Panc1 (cell line): ENCODE results near the gene RSAD1. TPM values are rescaled to one million over a fixed set of nuclear protein-coding genes. Genes with fewer than 3 reads are reported as not detected.

Experiments
- ATAC-seq: fragments of 200-7000 bp; cut with Tn5 transposase; 2 replicates; pipeline ENCODE4 v1.9.1; 2020; ENCODE audit warnings: mild to moderate bottlenecking, moderate library complexity
- BruUV-seq: library from RNA; stranded (reverse); fragments of 400-500 nt; replicated peaks from 2 replicates; lab custom pipeline; 2021; lab: Mats Ljungman, UMichigan
- CTCF ChIA-PET: fragments of 300-600 bp; sonication (Branson Sonifier 250); formaldehyde crosslinking; loops from one replicate; lab custom pipeline; 2022; ENCODE audit warnings: antibody characterized with exemption; lab: Charles Lee
- POLR2A ChIA-PET: fragments of 300-600 bp; sonication (Branson Sonifier 250); formaldehyde crosslinking; loops from one replicate; lab custom pipeline; 2022; ENCODE audit warnings: antibody characterized with exemption; lab: Charles Lee
- DNase-seq: peaks from one replicate; pipeline ENCODE4 v3.0.0-alpha.2; 2010; ENCODE audit warnings: low read depth, low spot score
- H3K27ac ChIP-seq: 2 replicates; pipeline ENCODE4 v1.5.1; 2011; ENCODE audit warnings: mild to moderate bottlenecking, low read length, inconsistent platforms
- H3K27me3 ChIP-seq: fragments of 200-500 bp; sonication (Bioruptor generic); 2 replicates; pipeline ENCODE4 v1.6.0; 2014; ENCODE audit warnings: low read length, inconsistent platforms; ENCODE audit not compliant: control insufficient read depth, insufficient read depth
- H3K36me3 ChIP-seq: fragments of 200-500 bp; sonication (Bioruptor generic); 2 replicates; pipeline ENCODE4 v1.5.1; 2014; ENCODE audit warnings: inconsistent platforms, mild to moderate bottlenecking, low read length, moderate library complexity; ENCODE audit not compliant: control insufficient read depth, insufficient read depth
- H3K4me1 ChIP-seq: 2 replicates; pipeline ENCODE4 v1.5.1; 2011; ENCODE audit warnings: inconsistent platforms, mild to moderate bottlenecking, low read length, moderate library complexity; ENCODE audit not compliant: control insufficient read depth, insufficient read depth
- H3K4me3 ChIP-seq, 2 experiments: 2 replicates each; pipeline ENCODE4 v1.5.1; 2011 to 2012; ENCODE audit warnings: low read depth in 2 of 2, low read length in 2 of 2, mild to moderate bottlenecking in 2 of 2, inconsistent platforms in 1 of 2, moderate library complexity in 1 of 2
- H3K9me3 ChIP-seq: fragments of 200-500 bp; sonication (Bioruptor generic); 2 replicates; pipeline ENCODE4 v1.5.1; 2014; ENCODE audit warnings: low read depth, mild to moderate bottlenecking, inconsistent platforms, low read length, moderate library complexity; ENCODE audit not compliant: control insufficient read depth, insufficient read depth
- POLR2AphosphoS5 ChIP-seq: IDR thresholded peaks from 2 replicates; pipeline ENCODE4 v1.6.1; 2012; ENCODE audit warnings: mild to moderate bottlenecking, low read depth, low read length, moderate library complexity
- SIN3A ChIP-seq: IDR thresholded peaks from 2 replicates; pipeline ENCODE4 v1.6.1; 2012; ENCODE audit warnings: low read depth, mild to moderate bottlenecking, low read length, moderate library complexity, borderline replicate concordance; ENCODE audit not compliant: insufficient read depth
- TCF7L2 ChIP-seq: IDR thresholded peaks from 2 replicates; pipeline ENCODE4 v1.6.1; 2011; ENCODE audit warnings: mild to moderate bottlenecking, low read depth, low read length, inconsistent platforms
- in situ Hi-C: cut with HindIII; loops from 2 replicates; pipeline ENCODE4 v1.10.0; 2016; ENCODE audit warnings: low sequenced_read_pairs, low pct_unique_long_range_greater_than_20kb
- intact Hi-C: fragments of 100-400 bp; cut with micrococcal nuclease; formaldehyde crosslinking; loops from one replicate; pipeline ENCODE4 v1.10.0; 2022; ENCODE audit not compliant: unreplicated experiment
- total RNA-seq: library from RNA; stranded (reverse); gene quantifications from one replicate; pipeline ENCODE4 v1.2.1, GENCODE V29; 2021; ENCODE audit not compliant: unreplicated experiment
- TF ChIP-seq, protein P1 (sequence below): fragments of 450-650 bp; IDR thresholded peaks from 2 replicates; pipeline ENCODE4 v1.5.1; 2017; ENCODE audit warnings: mild to moderate bottlenecking
- TF ChIP-seq, protein P2 (sequence below), 2 experiments: IDR thresholded peaks; 2 replicates each; pipeline ENCODE4 v1.6.1; 2011 to 2012; ENCODE audit warnings: low read depth in 2 of 2, control low read depth in 1 of 2, low read length in 1 of 2, mild to moderate bottlenecking in 1 of 2, moderate library complexity in 1 of 2; ENCODE audit not compliant: insufficient read depth in 1 of 2

The RSAD1 gene
- total RNA-seq, 1 experiment from 2014 or later, result 40.2 TPM

DNA sequence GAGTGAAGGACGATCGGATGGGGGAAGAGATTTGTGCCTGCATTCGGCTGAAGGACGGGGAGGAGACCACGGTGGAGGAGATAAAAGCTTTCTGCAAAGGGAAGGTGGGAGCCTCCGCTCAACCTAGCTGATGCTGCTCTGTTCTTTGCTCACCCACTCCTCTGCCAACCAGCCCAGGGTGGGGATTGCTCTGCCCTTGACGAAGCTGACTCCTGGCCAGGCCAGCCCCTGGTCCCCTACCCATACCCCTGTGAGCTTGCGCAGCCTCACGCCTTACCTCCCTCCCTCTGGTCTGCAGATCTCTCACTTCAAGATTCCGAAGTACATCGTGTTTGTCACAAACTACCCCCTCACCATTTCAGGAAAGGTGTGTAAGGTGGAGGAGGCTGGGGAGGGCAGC is 4.8 kb upstream of the RSAD1 start:
- Histone ChIP-seq H3K27me3 (no peaks in the 10 kb centered on the region), H3K27ac (no peak overlapping the region), H3K4me3 (no peak overlapping the region), H3K4me1 (peaks cover 4% of the 10 kb centered on the region; the same call in 1 of the 2 replicates), H3K9me3 (no peaks in the 10 kb centered on the region), H3K36me3 (no peaks in the 10 kb centered on the region)
- in situ Hi-C loops (no loop called here), intact Hi-C loops (no loop called here)
- TSS peak; percentile 66 for BruUV-seq
- ATAC-seq (no peak), DNase-seq (no peak)
- TF ChIP-seq TCF7L2, result no peak
- TF ChIP-seq, protein P1, sequence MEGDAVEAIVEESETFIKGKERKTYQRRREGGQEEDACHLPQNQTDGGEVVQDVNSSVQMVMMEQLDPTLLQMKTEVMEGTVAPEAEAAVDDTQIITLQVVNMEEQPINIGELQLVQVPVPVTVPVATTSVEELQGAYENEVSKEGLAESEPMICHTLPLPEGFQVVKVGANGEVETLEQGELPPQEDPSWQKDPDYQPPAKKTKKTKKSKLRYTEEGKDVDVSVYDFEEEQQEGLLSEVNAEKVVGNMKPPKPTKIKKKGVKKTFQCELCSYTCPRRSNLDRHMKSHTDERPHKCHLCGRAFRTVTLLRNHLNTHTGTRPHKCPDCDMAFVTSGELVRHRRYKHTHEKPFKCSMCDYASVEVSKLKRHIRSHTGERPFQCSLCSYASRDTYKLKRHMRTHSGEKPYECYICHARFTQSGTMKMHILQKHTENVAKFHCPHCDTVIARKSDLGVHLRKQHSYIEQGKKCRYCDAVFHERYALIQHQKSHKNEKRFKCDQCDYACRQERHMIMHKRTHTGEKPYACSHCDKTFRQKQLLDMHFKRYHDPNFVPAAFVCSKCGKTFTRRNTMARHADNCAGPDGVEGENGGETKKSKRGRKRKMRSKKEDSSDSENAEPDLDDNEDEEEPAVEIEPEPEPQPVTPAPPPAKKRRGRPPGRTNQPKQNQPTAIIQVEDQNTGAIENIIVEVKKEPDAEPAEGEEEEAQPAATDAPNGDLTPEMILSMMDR, result no peak
- TF ChIP-seq POLR2AphosphoS5, result no peak
- TF ChIP-seq, protein P2, sequence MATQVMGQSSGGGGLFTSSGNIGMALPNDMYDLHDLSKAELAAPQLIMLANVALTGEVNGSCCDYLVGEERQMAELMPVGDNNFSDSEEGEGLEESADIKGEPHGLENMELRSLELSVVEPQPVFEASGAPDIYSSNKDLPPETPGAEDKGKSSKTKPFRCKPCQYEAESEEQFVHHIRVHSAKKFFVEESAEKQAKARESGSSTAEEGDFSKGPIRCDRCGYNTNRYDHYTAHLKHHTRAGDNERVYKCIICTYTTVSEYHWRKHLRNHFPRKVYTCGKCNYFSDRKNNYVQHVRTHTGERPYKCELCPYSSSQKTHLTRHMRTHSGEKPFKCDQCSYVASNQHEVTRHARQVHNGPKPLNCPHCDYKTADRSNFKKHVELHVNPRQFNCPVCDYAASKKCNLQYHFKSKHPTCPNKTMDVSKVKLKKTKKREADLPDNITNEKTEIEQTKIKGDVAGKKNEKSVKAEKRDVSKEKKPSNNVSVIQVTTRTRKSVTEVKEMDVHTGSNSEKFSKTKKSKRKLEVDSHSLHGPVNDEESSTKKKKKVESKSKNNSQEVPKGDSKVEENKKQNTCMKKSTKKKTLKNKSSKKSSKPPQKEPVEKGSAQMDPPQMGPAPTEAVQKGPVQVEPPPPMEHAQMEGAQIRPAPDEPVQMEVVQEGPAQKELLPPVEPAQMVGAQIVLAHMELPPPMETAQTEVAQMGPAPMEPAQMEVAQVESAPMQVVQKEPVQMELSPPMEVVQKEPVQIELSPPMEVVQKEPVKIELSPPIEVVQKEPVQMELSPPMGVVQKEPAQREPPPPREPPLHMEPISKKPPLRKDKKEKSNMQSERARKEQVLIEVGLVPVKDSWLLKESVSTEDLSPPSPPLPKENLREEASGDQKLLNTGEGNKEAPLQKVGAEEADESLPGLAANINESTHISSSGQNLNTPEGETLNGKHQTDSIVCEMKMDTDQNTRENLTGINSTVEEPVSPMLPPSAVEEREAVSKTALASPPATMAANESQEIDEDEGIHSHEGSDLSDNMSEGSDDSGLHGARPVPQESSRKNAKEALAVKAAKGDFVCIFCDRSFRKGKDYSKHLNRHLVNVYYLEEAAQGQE (IDR thresholded peaks at IDR 0.05; ENCODE audit: insufficient read depth in 1 of 2, low read depth in 2 of 2, low read length in 1 of 2), result no peak
- no peak for TF ChIP-seq SIN3A
- POLR2A ChIA-PET, result no interaction called here
- CTCF ChIA-PET, result interaction anchor here (0.6 to 0.7 kb wide), 2 partner anchors 70 to 76 kb away, joined by 3 read pairs; partner anchors contain the start of gene LRRC59

DNA sequence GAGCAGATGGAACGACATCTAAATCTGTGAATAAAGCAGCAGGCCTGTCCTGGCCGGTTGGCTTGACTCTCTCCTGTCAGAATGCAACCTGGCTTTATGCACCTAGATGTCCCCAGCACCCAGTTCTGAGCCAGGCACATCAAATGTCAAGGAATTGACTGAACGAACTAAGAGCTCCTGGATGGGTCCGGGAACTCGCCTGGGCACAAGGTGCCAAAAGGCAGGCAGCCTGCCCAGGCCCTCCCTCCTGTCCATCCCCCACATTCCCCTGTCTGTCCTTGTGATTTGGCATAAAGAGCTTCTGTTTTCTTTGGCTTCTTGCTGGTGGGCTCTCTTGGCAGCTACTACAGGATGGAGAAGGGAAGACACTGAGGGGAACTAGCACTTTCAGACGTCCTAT is 4.1 kb upstream of the RSAD1 start:
- DNase-seq (no peak), ATAC-seq (no peak)
- Histone ChIP-seq H3K27me3 (no peaks in the 10 kb centered on the region), H3K4me3 (no peak overlapping the region), H3K36me3 (no peaks in the 10 kb centered on the region), H3K27ac (no peak overlapping the region), H3K9me3 (no peaks in the 10 kb centered on the region), H3K4me1 (peaks cover 4% of the 10 kb centered on the region)
- intact Hi-C loops (no loop called here), in situ Hi-C loops (no loop called here)
- CTCF ChIA-PET, result interaction anchor here (0.6 kb wide), 1 partner anchor 69 kb away, joined by 3 read pairs; no protein-coding TSS in a partner anchor
- TF ChIP-seq SIN3A, result no peak
- no peak for TF ChIP-seq TCF7L2
- TF ChIP-seq, protein P1, result no peak
- TF ChIP-seq, protein P2 (IDR thresholded peaks at IDR 0.05; ENCODE audit: insufficient read depth in 1 of 2, low read depth in 2 of 2, low read length in 1 of 2), result no peak
- TF ChIP-seq POLR2AphosphoS5, result no peak
- no TSS peak for BruUV-seq
- POLR2A ChIA-PET, result interaction anchor here (0.6 kb wide), 1 partner anchor 84 kb away, joined by 3 read pairs; no protein-coding TSS in a partner anchor
